HG03469 (cell line): ENCODE measurements around the gene NKG7.

Experiments
- ATAC-seq: cut with Tn5 transposase; IDR thresholded peaks from one replicate; pipeline ENCODE4 v1.9.1; 2021; ENCODE audit warnings: mild to moderate bottlenecking, moderate library complexity, moderate number of reproducible peaks; ENCODE audit not compliant: unreplicated experiment

NKG7 gene

DNA sequence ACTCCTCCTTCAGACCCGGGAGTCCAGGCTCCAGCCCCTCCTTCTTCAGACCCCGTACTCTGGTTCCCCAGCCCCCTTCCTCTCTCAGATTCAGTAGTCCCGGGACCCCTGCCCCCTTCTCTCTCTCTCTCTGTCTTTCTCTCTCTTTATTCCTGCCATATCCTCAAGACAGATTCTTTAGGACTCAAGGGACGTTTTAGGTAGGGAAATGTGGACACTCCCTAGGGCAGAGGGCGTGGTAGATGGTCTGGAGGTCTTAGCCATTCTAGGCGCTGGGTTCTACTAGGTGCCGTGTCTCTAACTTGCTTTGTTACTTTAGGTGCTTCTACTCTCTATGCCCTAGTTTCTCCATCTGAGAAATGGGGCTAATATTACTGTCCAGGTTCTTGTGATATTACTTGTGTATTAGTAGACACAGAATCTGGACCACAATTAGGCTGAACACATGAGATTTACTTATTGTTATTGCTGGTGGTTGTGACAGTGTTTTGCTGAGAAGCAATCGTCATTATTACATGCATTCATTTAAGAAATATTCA lies 18.7 kb upstream of the NKG7 start:
- no peak for ATAC-seq

GRCh38 chr19:51389143-51389542 lies 16.7 kb upstream of the NKG7 start:
- no peak for ATAC-seq

DNA sequence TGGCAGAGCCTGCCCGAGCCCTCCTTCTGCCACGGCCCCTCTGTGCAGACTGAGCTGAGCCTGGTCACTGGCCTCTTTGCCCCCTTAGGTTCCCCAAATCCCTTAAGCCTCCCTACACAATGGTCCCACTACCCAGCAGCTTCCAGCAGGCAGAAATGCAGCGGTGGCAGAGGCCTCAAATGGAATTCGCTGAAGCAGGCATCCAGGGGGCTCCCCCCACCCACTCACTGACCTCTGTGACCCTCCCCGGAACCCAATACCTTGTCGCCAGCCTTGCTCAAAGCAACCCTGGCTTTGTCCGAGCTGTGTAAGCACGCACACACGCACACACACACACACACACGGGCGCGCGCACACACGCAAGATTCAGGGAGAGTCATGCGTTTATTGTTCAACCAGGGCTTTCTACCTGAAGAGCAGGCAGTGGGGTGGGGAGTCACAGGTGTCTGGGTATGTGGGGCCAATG lies 15.5 kb upstream of the NKG7 start, which contains the start of gene LIM2:
LIM2 (minus strand) TSS at position 51 of the 466 bp plus-strand sequence. CDS start 531 bp downstream, outside the sequence.
- ATAC-seq, result no peak

- no peak for ATAC-seq
Measured at GRCh38 chr19:51386882-51387520, 14.5 kb upstream of the NKG7 start.

DNA sequence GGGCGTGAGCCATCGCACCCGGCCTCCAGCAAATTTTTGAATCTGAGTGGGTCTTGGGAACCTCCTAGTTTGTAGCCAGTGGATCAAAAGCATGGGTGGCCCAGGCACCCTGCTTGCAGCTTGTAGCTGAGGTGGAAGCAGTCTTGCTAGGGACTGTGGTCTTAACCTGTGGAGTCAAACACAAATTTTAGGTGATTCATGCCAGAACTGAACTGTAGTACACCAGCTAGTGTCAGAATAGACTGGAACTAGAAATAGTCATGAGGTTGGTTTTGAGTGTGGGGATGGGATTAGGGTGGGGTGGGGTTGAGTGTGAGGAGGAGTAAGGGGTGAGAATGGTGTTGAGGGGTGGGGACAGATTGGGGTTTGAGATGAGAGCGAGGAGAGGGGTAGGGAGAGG lies 9.6 kb upstream of the NKG7 start:
- no peak for ATAC-seq

DNA sequence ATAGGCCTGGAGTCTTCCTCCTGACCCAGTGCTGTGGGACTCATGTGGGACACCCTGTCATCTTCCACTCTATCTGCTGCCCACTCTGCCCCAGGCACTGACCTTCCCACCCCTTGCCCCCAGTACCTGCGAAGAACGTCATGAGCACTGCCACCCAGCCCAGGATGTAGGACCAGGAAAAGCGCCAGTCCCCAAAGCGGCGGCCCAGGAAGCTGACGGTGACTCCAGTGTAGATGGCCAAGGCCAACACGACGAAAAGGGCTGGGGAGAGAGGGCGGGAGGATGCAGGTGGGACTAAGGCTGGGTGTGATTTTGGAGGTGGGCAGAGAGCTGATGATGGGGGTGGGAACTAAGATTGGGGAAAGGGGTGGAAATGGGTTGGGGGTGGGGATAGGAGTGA lies 7.9 kb upstream of the NKG7 start:
- ATAC-seq, result no peak

DNA sequence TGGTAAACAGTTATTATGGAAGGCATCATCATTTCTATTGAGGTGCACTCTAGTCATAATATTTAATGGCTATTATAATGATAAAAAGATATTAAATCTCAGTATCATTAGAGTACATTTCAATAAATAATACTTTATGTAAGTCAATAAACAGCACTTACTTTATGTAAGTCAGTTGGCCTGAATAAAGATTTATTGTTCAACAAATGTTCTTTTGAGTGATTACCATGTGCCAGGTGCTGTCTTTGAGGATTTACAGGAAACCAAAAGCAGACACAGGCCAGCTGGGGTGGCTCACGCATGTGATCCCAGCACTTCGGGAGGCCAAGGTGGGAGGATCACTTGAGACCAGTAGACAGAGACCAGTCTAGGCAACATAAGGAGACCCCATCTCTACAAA lies 5.0 kb upstream of the NKG7 start:
- no peak for ATAC-seq

DNA sequence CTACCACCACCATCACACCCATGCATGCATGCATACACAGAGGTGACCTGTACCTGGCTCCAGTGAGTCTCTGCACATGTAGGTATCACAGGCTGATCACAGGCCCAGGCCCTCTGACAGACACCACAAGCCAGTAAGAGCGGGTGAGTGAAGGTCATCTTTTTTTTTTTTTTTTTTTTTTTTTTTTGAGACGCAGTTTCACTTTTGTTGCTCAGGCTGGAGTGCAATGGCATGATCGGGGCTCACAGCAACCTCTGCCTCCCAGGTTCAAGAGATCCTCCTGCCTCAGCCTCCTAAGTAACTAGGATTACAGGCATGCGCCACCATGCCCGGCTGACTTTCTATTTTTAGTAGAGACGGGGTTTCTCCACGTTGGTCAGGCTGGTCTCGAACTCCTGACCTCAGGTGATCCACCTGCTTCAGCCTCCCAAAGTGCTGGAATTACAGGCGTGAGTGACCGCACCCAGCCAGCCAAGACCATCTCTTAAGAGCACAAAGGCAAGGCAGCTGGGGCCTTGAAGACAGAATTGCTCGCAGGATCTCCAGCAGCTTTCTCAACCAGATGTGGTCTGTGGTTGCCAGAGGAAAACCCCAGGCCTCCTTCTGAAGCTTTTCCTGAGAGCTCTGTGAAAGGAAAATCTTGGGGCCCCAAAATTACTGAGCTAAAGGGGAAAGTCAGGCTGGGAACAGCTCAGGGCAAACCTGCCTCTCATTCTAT lies 3.2 kb upstream of the NKG7 start:
- no peak for ATAC-seq

- ATAC-seq, result no peak
Measured at GRCh38 chr19:51372021-51372648, 319 bp downstream of the NKG7 start.

DNA sequence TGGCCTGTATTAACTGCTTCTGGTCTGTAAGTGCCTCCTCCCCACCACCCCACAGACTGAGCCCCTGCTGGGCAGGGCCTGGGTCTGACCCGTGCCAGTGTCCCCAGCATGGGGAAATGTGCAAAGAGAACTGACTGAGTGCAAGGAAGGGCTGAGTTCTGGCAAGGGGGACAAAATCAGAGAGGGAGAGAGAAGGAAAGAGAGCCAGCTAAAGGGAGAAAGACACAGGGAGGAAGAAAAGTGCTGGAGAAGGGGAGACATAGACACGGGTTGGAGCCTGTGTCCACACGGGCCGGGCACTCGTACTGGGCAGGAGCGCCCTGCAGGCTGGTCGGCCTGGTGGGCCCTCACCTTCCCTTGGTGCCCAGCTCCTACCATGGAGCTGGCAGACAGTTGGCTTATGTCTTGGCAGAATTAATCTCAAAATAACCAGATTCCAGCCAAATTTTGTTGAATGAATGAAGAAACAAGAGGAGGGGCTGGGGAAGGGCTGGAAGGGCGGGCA lies 1.2 kb downstream of the NKG7 start:
- ATAC-seq, result no peak

DNA sequence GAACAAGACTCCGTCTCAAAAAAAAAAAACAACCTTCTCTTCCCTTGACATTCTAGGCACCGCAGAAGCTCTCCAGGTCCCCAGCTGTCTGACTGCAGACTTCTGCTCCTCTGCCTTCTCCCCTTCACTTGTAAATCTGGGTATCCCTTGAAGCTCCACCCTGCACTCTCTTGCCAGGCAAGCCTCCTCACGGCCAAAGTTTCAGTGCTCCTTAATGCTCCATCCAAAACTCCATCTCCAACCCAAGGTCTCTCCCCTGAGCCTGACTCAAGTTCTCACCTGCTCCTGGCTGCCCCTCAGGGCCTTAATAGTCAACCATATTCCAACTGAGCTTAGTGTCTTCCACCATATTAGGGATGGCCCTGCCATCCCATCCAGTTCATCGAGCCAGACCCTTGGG lies 2.2 kb downstream of the NKG7 start:
- ATAC-seq, result no peak

- ATAC-seq, result no peak
Measured at GRCh38 chr19:51368366-51369282, 3.8 kb downstream of the NKG7 start, which contains the start of gene CLDND2. Gene CLDND2, minus strand, starts transcription at chr19:51369003. Its CDS starts 426 bp downstream, at chr19:51368577.

GRCh38 chr19:51367565-51368365 lies 4.7 kb downstream of the NKG7 start:
- ATAC-seq, result peak; percentile 42

DNA sequence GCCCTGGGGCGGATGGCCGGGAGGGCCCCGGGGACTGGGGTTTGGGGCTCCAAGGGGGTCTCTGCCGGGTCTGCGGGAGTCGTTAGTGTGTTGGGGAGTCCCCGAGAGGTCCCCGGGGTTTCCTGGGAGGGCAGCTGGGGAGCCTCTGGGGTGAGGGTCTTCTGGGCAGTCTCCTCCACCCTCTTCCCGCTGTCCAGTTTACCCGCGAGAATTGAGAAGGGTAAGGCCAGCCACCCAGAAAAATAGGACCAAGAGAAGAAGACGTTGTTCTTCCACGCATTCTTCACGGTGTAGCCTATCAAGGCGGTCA lies 5.2 kb downstream of the NKG7 start:
- no peak for ATAC-seq

GRCh38 chr19:51366389-51367254 lies 5.8 kb downstream of the NKG7 start:
- ATAC-seq, result peak; percentile 27

- no peak for ATAC-seq
Measured at GRCh38 chr19:51365965-51366388, 6.5 kb downstream of the NKG7 start, which contains the start of gene ETFB. Gene ETFB, minus strand, starts transcription at chr19:51366388. Its CDS starts 62 bp downstream, at chr19:51366326.

DNA sequence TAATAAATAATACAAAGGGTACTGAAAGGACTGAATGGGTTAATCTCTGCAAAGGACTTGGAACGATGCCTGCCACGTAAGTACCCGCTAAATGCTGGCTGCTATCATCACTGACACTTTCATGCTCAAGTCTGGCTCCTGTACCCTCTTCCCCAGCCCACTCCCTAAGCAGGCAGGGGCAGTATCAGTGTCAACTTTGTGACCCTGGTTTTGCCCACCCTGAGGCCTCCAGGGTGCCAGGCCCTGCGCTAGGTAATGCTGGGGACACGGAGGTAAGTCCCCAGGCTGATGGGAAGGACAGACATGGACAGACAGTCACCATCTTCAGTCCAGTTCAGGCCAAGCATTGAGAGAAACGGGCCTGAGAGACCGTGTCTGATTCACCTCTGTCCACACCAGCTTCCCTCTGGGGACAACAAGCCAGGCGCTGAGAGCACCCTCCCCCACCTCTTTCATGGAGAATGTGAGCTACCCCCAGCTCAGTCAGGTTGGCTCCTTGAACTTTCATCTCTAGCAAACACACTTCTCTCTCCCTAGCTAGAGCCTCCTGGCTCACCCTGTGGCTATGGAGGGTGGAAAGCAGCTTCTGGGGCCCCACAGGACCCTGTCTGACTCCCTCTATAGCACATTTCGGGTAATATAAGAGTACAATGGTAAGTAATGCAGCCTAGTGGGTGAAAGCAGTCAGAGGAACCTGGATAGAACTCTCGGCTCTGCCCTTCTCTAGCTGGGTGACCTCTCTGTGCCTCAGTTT lies 7.1 kb downstream of the NKG7 start:
- no peak for ATAC-seq
